ENCODE data around the gene KRTAP2-1.
"Not testable (repeated sequence)": the region's sequence is repeated elsewhere in the genome, so short reads cannot be mapped to it uniquely, and the experiment has no call there.

GRCh38 chr17:41065016-41065689 lies 18.0 kb upstream of the KRTAP2-1 start:
- TF ChIP-seq, protein P1, sequence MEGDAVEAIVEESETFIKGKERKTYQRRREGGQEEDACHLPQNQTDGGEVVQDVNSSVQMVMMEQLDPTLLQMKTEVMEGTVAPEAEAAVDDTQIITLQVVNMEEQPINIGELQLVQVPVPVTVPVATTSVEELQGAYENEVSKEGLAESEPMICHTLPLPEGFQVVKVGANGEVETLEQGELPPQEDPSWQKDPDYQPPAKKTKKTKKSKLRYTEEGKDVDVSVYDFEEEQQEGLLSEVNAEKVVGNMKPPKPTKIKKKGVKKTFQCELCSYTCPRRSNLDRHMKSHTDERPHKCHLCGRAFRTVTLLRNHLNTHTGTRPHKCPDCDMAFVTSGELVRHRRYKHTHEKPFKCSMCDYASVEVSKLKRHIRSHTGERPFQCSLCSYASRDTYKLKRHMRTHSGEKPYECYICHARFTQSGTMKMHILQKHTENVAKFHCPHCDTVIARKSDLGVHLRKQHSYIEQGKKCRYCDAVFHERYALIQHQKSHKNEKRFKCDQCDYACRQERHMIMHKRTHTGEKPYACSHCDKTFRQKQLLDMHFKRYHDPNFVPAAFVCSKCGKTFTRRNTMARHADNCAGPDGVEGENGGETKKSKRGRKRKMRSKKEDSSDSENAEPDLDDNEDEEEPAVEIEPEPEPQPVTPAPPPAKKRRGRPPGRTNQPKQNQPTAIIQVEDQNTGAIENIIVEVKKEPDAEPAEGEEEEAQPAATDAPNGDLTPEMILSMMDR (IDR thresholded peaks at IDR 0.05), result not testable (repeated sequence)
- TF ChIP-seq POLR2A (IDR thresholded peaks at IDR 0.05), result not testable (repeated sequence)

All from ovary (tissue), 3 donors.